ENCODE results near the gene CDK8. TPM values are rescaled to one million over a fixed set of nuclear protein-coding genes. Genes with fewer than 3 reads are reported as not detected.

The CDK8 gene
- total RNA-seq, 1 experiment from 2014 or later, result 14.5 TPM

DNA sequence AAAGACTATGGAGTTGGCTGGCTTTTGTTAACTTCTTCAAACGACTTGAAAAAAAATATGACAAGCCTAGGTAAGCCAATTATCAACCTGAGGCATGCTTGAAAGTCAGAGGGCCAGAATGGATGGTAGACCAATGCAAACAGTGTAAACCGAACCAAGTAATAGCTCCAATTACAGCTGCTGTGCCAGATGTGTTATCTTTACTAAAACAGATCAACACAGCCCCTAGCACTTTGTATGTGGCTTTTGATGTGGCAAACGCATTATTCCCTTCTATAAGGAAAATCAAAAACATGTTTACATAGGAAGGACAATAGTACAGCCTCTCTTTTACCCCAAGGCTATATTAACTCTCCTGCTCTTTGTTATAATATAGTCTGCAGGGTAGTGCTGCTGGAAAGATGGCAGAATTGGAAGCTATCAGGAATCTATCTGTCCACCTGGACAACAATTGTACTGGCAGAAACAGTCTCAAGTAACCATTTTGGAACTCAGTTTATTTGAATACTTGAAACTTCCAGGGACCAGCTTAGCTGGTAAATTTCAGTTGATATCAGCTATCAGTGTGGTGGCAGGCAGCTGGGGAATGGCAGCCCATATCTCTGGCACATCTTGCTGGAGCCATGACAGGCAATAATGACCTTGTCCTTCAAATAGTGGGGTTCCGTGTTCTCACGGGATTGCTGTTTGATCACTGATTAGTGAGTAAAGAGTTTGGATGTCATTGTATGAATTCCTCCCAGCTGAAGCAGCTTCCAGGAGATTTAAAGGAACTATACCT, 159.2 kb downstream of the CDK8 start:
- TF ChIP-seq, protein P1, sequence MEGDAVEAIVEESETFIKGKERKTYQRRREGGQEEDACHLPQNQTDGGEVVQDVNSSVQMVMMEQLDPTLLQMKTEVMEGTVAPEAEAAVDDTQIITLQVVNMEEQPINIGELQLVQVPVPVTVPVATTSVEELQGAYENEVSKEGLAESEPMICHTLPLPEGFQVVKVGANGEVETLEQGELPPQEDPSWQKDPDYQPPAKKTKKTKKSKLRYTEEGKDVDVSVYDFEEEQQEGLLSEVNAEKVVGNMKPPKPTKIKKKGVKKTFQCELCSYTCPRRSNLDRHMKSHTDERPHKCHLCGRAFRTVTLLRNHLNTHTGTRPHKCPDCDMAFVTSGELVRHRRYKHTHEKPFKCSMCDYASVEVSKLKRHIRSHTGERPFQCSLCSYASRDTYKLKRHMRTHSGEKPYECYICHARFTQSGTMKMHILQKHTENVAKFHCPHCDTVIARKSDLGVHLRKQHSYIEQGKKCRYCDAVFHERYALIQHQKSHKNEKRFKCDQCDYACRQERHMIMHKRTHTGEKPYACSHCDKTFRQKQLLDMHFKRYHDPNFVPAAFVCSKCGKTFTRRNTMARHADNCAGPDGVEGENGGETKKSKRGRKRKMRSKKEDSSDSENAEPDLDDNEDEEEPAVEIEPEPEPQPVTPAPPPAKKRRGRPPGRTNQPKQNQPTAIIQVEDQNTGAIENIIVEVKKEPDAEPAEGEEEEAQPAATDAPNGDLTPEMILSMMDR (conservative IDR thresholded peaks at IDR 0.05; ENCODE audit: low read depth, low read length), result no peak
- TF ChIP-seq EZH2phosphoT487 (IDR thresholded peaks at IDR 0.05; ENCODE audit: borderline replicate concordance, low read length) (no peak), EZH2 (IDR thresholded peaks at IDR 0.05; ENCODE audit: low read length, unreplicated experiment) (no peak)
- DNase-seq (no peak), ATAC-seq (no peak)
- ChIA-PET CTCF (no interaction called here), POLR2A (ENCODE audit: unreplicated experiment) (interaction anchor here (0.6 kb wide), 2 partner anchors 119 to 217 kb away, joined by 3 to 10 read pairs; no protein-coding TSS in a partner anchor)
- Histone ChIP-seq H3K4me3 (ENCODE audit: low read length) (no peak overlapping the region), H3K9ac (ENCODE audit: low read length) (no peak overlapping the region), H3K9me3 (ENCODE audit: low read length) (no peaks in the 10 kb centered on the region), H2AFZ (ENCODE audit: low read length) (no peak overlapping the region), H3K36me3 (ENCODE audit: low read depth, low read length) (no peaks in the 10 kb centered on the region), H4K20me1 (ENCODE audit: low read length) (no peaks in the 10 kb centered on the region), H3K4me2 (ENCODE audit: low read length) (no peak overlapping the region), H3K9me2 (replicated peaks; ENCODE audit: low read length) (no peaks in the 10 kb centered on the region), H3K4me1 (ENCODE audit: insufficient read depth, low read length) (no peaks in the 10 kb centered on the region), H3K27ac (ENCODE audit: low read length) (no peak overlapping the region), H3F3A (ENCODE audit: low read length, unreplicated experiment) (no peaks in the 10 kb centered on the region), H3K79me2 (ENCODE audit: low read length) (no peaks in the 10 kb centered on the region), H3K27me3 (ENCODE audit: low read length) (no peaks in the 10 kb centered on the region)
- BruUV-seq (replicated peaks), result no TSS peak
- intact Hi-C loops (cut with micrococcal nuclease), result no loop called here

DNA sequence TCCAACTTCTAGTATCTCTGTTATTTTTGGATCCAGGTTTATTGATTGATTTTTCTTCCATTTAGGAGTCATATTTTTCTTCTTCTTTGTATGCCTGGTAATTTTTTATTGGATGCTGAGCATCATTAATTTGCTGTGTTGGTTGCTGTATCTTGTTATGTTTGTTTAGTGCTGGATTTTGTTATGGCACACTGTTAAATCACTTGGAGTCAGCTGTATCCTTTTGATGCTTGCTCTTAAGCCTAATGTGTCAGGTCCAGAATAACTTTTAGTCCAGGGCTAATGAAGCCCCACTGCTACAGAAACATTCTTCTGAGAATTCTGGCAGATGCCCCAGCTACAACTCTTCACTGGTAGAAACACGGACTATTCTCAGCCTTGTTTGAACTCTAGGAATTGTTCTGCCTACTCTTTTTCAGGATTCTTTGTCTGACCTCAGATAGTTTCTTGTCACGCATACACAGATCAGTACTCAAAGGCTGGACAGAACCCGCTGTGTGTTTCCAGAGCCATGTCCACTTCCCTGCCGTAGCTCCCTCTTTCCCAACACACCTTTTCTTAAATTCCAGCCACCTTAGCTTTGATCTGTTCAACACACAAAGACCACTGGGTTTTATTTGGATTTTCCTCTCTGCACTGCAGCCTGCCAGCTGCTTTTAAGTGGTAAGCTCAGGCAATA, 166.5 kb downstream of the CDK8 start:
- no peak overlapping the region for H2AFZ ChIP-seq (ENCODE audit: low read length)
- no peaks in the 10 kb centered on the region for H4K20me1 ChIP-seq (ENCODE audit: low read length)
- H3F3A ChIP-seq (ENCODE audit: low read length, unreplicated experiment), result no peaks in the 10 kb centered on the region
- no peak for ATAC-seq
- H3K79me2 ChIP-seq (ENCODE audit: low read length), result no peaks in the 10 kb centered on the region
- no peak overlapping the region for H3K4me2 ChIP-seq (ENCODE audit: low read length)
- no peak overlapping the region for H3K9ac ChIP-seq (ENCODE audit: low read length)
- H3K9me3 ChIP-seq (ENCODE audit: low read length), result no peaks in the 10 kb centered on the region
- no TSS peak for BruUV-seq (replicated peaks)
- no peaks in the 10 kb centered on the region for H3K4me1 ChIP-seq (ENCODE audit: insufficient read depth, low read length)
- TF ChIP-seq EZH2 (IDR thresholded peaks at IDR 0.05; ENCODE audit: low read length, unreplicated experiment) (no peak), EZH2phosphoT487 (IDR thresholded peaks at IDR 0.05; ENCODE audit: borderline replicate concordance, low read length) (no peak)
- TF ChIP-seq, protein P1 (conservative IDR thresholded peaks at IDR 0.05; ENCODE audit: low read depth, low read length), result no peak
- H3K27me3 ChIP-seq (ENCODE audit: low read length), result no peaks in the 10 kb centered on the region
- POLR2A ChIA-PET (ENCODE audit: unreplicated experiment), result interaction anchor here (0.6 kb wide), 1 partner anchor 8 kb away, joined by 7 read pairs; no protein-coding TSS in a partner anchor
- H3K27ac ChIP-seq (ENCODE audit: low read length), result no peak overlapping the region
- no peaks in the 10 kb centered on the region for H3K9me2 ChIP-seq (replicated peaks; ENCODE audit: low read length)
- H3K4me3 ChIP-seq (ENCODE audit: low read length), result no peak overlapping the region
- no peaks in the 10 kb centered on the region for H3K36me3 ChIP-seq (ENCODE audit: low read depth, low read length)
- intact Hi-C loops (cut with micrococcal nuclease), result no loop called here
- CTCF ChIA-PET, result no interaction called here
- DNase-seq, result no peak

DNA sequence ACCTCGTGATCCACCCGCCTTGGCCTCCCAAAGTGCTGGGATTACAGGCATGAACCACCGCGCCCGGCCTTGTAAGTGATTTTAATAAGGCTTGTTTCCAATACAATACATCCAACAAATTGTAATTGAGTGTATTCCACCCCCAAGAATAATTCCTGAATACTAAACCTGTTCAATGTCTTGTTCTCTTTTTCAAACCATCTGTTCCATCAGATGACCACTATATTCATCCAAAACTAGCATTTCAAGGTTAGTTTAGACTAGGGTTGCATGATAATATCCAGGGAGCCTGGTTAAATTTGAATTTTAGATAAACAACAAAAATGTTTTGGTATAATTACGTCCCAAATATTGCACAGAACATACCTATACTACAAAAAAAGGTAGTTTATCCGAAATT, 168.1 kb downstream of the CDK8 start:
- BruUV-seq (replicated peaks), result no TSS peak
- no peaks in the 10 kb centered on the region for H3K9me3 ChIP-seq (ENCODE audit: low read length)
- H3K27me3 ChIP-seq (ENCODE audit: low read length), result no peaks in the 10 kb centered on the region
- DNase-seq, result no peak
- no peak for ATAC-seq
- H3K27ac ChIP-seq (ENCODE audit: low read length), result no peak overlapping the region
- H3K36me3 ChIP-seq (ENCODE audit: low read depth, low read length), result no peaks in the 10 kb centered on the region
- H3K4me1 ChIP-seq (ENCODE audit: insufficient read depth, low read length), result no peaks in the 10 kb centered on the region
- H3K4me3 ChIP-seq (ENCODE audit: low read length), result no peak overlapping the region
- H3F3A ChIP-seq (ENCODE audit: low read length, unreplicated experiment), result no peaks in the 10 kb centered on the region
- ChIA-PET POLR2A (ENCODE audit: unreplicated experiment) (no interaction called here), CTCF (no interaction called here)
- no peak overlapping the region for H3K9ac ChIP-seq (ENCODE audit: low read length)
- H2AFZ ChIP-seq (ENCODE audit: low read length), result no peak overlapping the region
- H3K79me2 ChIP-seq (ENCODE audit: low read length), result no peaks in the 10 kb centered on the region
- TF ChIP-seq, protein P1 (conservative IDR thresholded peaks at IDR 0.05; ENCODE audit: low read depth, low read length), result no peak
- TF ChIP-seq EZH2phosphoT487 (IDR thresholded peaks at IDR 0.05; ENCODE audit: borderline replicate concordance, low read length) (no peak), EZH2 (IDR thresholded peaks at IDR 0.05; ENCODE audit: low read length, unreplicated experiment) (no peak)
- no peaks in the 10 kb centered on the region for H4K20me1 ChIP-seq (ENCODE audit: low read length)
- intact Hi-C loops (cut with micrococcal nuclease), result no loop called here
- no peak overlapping the region for H3K4me2 ChIP-seq (ENCODE audit: low read length)
- no peaks in the 10 kb centered on the region for H3K9me2 ChIP-seq (replicated peaks; ENCODE audit: low read length)

Measured in PC-3 (cell line).